ENCODE data around the gene LIMS1.

GRCh38 chr2:108560241-108560811, 26.1 kb downstream of the LIMS1 start:
- TF ChIP-seq CTCF (IDR thresholded peaks at IDR 0.05 in 8 of 11, conservative IDR thresholded peaks at IDR 0.05 in 3 of 11) (no peak), POLR2A (IDR thresholded peaks at IDR 0.05) (no peak)
